CD4-positive, alpha-beta memory T cell (primary cell): ENCODE data around the gene INO80C. TPM values are rescaled to one million over a fixed set of nuclear protein-coding genes. Genes with fewer than 3 reads are reported as not detected.

ENCODE experiments used
- CTCF ChIA-PET: fragments of 350-600 bp; sonication (Branson Sonifier 250); formaldehyde crosslinking; loops from one replicate; lab custom pipeline; 2021; ENCODE audit warnings: inconsistent platforms; ENCODE audit not compliant: partially characterized antibody; lab: Charles Lee
- POLR2A ChIA-PET: fragments of 350-600 bp; sonication (Branson Sonifier 250); formaldehyde crosslinking; loops from one replicate; lab custom pipeline; 2021; ENCODE audit not compliant: partially characterized antibody; lab: Charles Lee
- DNase-seq, 5 donors: peaks; one replicate each; pipeline versions ENCODE4 v3.0.0 to v3.0.0-alpha.2; 2020 to 2022; ENCODE audit warnings: mixed read lengths in 1 of 5
- H3K27ac ChIP-seq: one replicate; pipeline ENCODE4 v1.7.0; 2013; ENCODE audit warnings: low read depth, low read length
- H3K27me3 ChIP-seq: 2 replicates; pipeline ENCODE4 v1.7.0; 2013; ENCODE audit warnings: mild to moderate bottlenecking, low read length, moderate library complexity; ENCODE audit not compliant: insufficient read depth
- H3K36me3 ChIP-seq: 2 replicates; pipeline ENCODE4 v1.7.0; 2013; ENCODE audit warnings: mild to moderate bottlenecking, low read length, moderate library complexity; ENCODE audit not compliant: insufficient read depth
- H3K4me1 ChIP-seq: 2 replicates; pipeline ENCODE4 v1.7.0; 2013; ENCODE audit warnings: mild to moderate bottlenecking, low read length, moderate library complexity; ENCODE audit not compliant: insufficient read depth
- H3K4me3 ChIP-seq, 2 donors: one replicate each; pipeline ENCODE4 v1.7.0; 2013; ENCODE audit warnings: low read length in 2 of 2, mild to moderate bottlenecking in 1 of 2
- H3K9me3 ChIP-seq, 2 donors: one replicate each; pipeline ENCODE4 v1.7.0; 2013; ENCODE audit warnings: low read length in 2 of 2, control low read depth in 1 of 2; ENCODE audit not compliant: control insufficient read depth in 1 of 2
- H3K27ac Mint-ChIP-seq, 7 donors: one replicate each; pipeline ENCODE4 v1.8.0; 2020 to 2021; ENCODE audit warnings: mixed read lengths in 7 of 7, mild to moderate bottlenecking in 6 of 7, inconsistent platforms in 3 of 7, moderate library complexity in 3 of 7
- H3K27me3 Mint-ChIP-seq, 2 donors: one replicate each; pipeline ENCODE4 v1.8.0; 2020 to 2021; ENCODE audit warnings: mixed read lengths in 2 of 2
- H3K36me3 Mint-ChIP-seq, 2 donors: one replicate each; pipeline ENCODE4 v1.8.0; 2020 to 2021; ENCODE audit warnings: mixed read lengths in 2 of 2, inconsistent platforms in 1 of 2, mild to moderate bottlenecking in 1 of 2
- H3K4me1 Mint-ChIP-seq, 4 donors: one replicate each; pipeline ENCODE4 v1.8.0; 2020 to 2021; ENCODE audit warnings: mixed read lengths in 4 of 4, mild to moderate bottlenecking in 1 of 4
- H3K4me3 Mint-ChIP-seq, 8 donors: one replicate each; pipeline ENCODE4 v1.8.0; 2020 to 2021; ENCODE audit warnings: mixed read lengths in 8 of 8, mild to moderate bottlenecking in 7 of 8, moderate library complexity in 6 of 8, inconsistent platforms in 3 of 8
- H3K9me3 Mint-ChIP-seq, 8 donors: one replicate each; pipeline ENCODE4 v1.8.0; 2020 to 2021; ENCODE audit warnings: mixed read lengths in 8 of 8, mild to moderate bottlenecking in 5 of 8, inconsistent platforms in 3 of 8, moderate library complexity in 1 of 8
- intact Hi-C: fragments of 100-400 bp; cut with micrococcal nuclease; formaldehyde crosslinking; loops from one replicate; pipeline ENCODE4 v1.15.1; 2023
- polyA plus RNA-seq, 2 donors: library from polyadenylated mRNA; unstranded; fragments of 300-500 nt; fragmentation: Illumina TruSeq; gene quantifications; one replicate each; pipeline ENCODE4 v1.2.3, GENCODE V29; 2021
- total RNA-seq, 2 experiments: library from RNA; stranded (reverse); gene quantifications; one replicate each; pipeline ENCODE4 v1.2.3, GENCODE V29; 2021

Gene INO80C
- total and polyA plus RNA-seq, 4 experiments from 2014 or later = 18.9 to 30.3 (median 28.1) TPM

GRCh38 chr18:35441857-35442595 is 55.7 kb downstream of the INO80C start:
- Histone ChIP-seq H3K27ac (no peak overlapping the region), H3K4me1 (no peaks in the 10 kb centered on the region), H3K9me3 (no peaks in the 10 kb centered on the region), H3K27me3 (no peaks in the 10 kb centered on the region), H3K4me3 (no peak overlapping the region), H3K36me3 (no peaks in the 10 kb centered on the region)
- Mint-ChIP-seq H3K27ac (no peak overlapping the region), H3K4me1 (no peaks in the 10 kb centered on the region), H3K36me3 (no peaks in the 10 kb centered on the region), H3K4me3 (no peak overlapping the region), H3K27me3 (peaks cover 4 to 6% of the 10 kb centered on the region in 2 donors), H3K9me3 (peaks cover 0 to 4% (median 0%) of the 10 kb centered on the region in 8 donors)
- POLR2A ChIA-PET = no interaction called here
- no peak for DNase-seq
- CTCF ChIA-PET = no interaction called here
- intact Hi-C loops = no loop called here

- H3K27me3 ChIP-seq = no peaks in the 10 kb centered on the region
- no peaks in the 10 kb centered on the region for H3K36me3 ChIP-seq
- ChIA-PET POLR2A (no interaction called here), CTCF (interaction anchor here (1.8 kb wide), 1 partner anchor 29 kb away, joined by 3 read pairs; no protein-coding TSS in a partner anchor)
- Mint-ChIP-seq H3K36me3 (no peaks in the 10 kb centered on the region), H3K27me3 (peaks cover 4 to 11% of the 10 kb centered on the region in 2 donors), H3K9me3 (peaks cover 7 to 26% (median 12%) of the 10 kb centered on the region in 8 donors), H3K4me3 (no peak overlapping the region), H3K4me1 (no peaks in the 10 kb centered on the region), H3K27ac (no peak overlapping the region)
- H3K4me3 ChIP-seq = no peak overlapping the region
- no peaks in the 10 kb centered on the region for H3K9me3 ChIP-seq
- DNase-seq = no peak
- H3K4me1 ChIP-seq = no peaks in the 10 kb centered on the region
- intact Hi-C loops = no loop called here
- H3K27ac ChIP-seq = no peak overlapping the region
Measured at GRCh38 chr18:35438480-35439234, 59.1 kb downstream of the INO80C start.

GRCh38 chr18:35437836-35438235 is 59.9 kb downstream of the INO80C start:
- POLR2A ChIA-PET = no interaction called here

GRCh38 chr18:35436076-35436649 is 61.6 kb downstream of the INO80C start:
- Mint-ChIP-seq H3K27ac (no peak overlapping the region), H3K9me3 (peaks cover 7 to 28% (median 12%) of the 10 kb centered on the region in 8 donors), H3K27me3 (peaks cover 4 to 6% of the 10 kb centered on the region in 2 donors), H3K36me3 (no peaks in the 10 kb centered on the region), H3K4me3 (no peak overlapping the region), H3K4me1 (no peaks in the 10 kb centered on the region)
- Histone ChIP-seq H3K27me3 (no peaks in the 10 kb centered on the region), H3K36me3 (no peaks in the 10 kb centered on the region), H3K27ac (no peak overlapping the region), H3K4me1 (no peaks in the 10 kb centered on the region), H3K9me3 (no peaks in the 10 kb centered on the region), H3K4me3 (no peak overlapping the region)
- intact Hi-C loops = no loop called here
- ChIA-PET CTCF (no interaction called here), POLR2A (no interaction called here)
- no peak for DNase-seq

More at GRCh38 chr18:35437836-35438235, 59.9 kb downstream of the INO80C start:
- H3K27me3 Mint-ChIP-seq = peaks cover 4 to 11% of the 10 kb centered on the region in 2 donors
- Histone ChIP-seq H3K27ac (no peak overlapping the region), H3K9me3 (no peaks in the 10 kb centered on the region), H3K4me1 (no peaks in the 10 kb centered on the region), H3K4me3 (no peak overlapping the region), H3K36me3 (no peaks in the 10 kb centered on the region), H3K27me3 (no peaks in the 10 kb centered on the region)
- CTCF ChIA-PET = interaction anchor here (1.8 kb wide), 1 partner anchor 29 kb away, joined by 3 read pairs; no protein-coding TSS in a partner anchor
- no peak for DNase-seq
- intact Hi-C loops = no loop called here
- H3K27ac Mint-ChIP-seq = no peak overlapping the region
- H3K36me3 Mint-ChIP-seq = no peaks in the 10 kb centered on the region
- H3K4me3 Mint-ChIP-seq = no peak overlapping the region
- no peaks in the 10 kb centered on the region for H3K4me1 Mint-ChIP-seq
- peaks cover 7 to 28% (median 12%) of the 10 kb centered on the region in 8 donors for H3K9me3 Mint-ChIP-seq

- no peaks in the 10 kb centered on the region for H3K36me3 Mint-ChIP-seq
- no peak overlapping the region for H3K27ac Mint-ChIP-seq
- POLR2A ChIA-PET = no interaction called here
Measured at GRCh38 chr18:35435401-35435800, 62.4 kb downstream of the INO80C start.

GRCh38 chr18:35432565-35433001 is 65.2 kb downstream of the INO80C start:
- Histone ChIP-seq H3K27ac (no peak overlapping the region), H3K9me3 (no peaks in the 10 kb centered on the region), H3K4me1 (no peaks in the 10 kb centered on the region), H3K4me3 (no peak overlapping the region), H3K36me3 (no peaks in the 10 kb centered on the region), H3K27me3 (no peaks in the 10 kb centered on the region)
- no peak overlapping the region for H3K27ac Mint-ChIP-seq
- ChIA-PET CTCF (no interaction called here), POLR2A (no interaction called here)
- H3K36me3 Mint-ChIP-seq = no peaks in the 10 kb centered on the region
- no peak for DNase-seq
- peaks cover 0 to 5% of the 10 kb centered on the region in 2 donors for H3K27me3 Mint-ChIP-seq
- H3K4me3 Mint-ChIP-seq = no peak overlapping the region
- H3K9me3 Mint-ChIP-seq = peaks cover 7 to 28% (median 12%) of the 10 kb centered on the region in 8 donors
- no peaks in the 10 kb centered on the region for H3K4me1 Mint-ChIP-seq
- intact Hi-C loops = no loop called here

More at GRCh38 chr18:35435401-35435800, 62.4 kb downstream of the INO80C start:
- Mint-ChIP-seq H3K4me1 (no peaks in the 10 kb centered on the region), H3K4me3 (no peak overlapping the region), H3K27me3 (peaks cover 4 to 6% of the 10 kb centered on the region in 2 donors), H3K9me3 (peaks cover 7 to 28% (median 12%) of the 10 kb centered on the region in 8 donors)
- Histone ChIP-seq H3K4me3 (no peak overlapping the region), H3K9me3 (no peaks in the 10 kb centered on the region), H3K4me1 (no peaks in the 10 kb centered on the region), H3K27me3 (no peaks in the 10 kb centered on the region), H3K36me3 (no peaks in the 10 kb centered on the region), H3K27ac (no peak overlapping the region)
- no peak for DNase-seq
- CTCF ChIA-PET = no interaction called here
- intact Hi-C loops = no loop called here

- POLR2A ChIA-PET = no interaction called here
- H3K27me3 ChIP-seq = no peaks in the 10 kb centered on the region
- CTCF ChIA-PET = no interaction called here
- Mint-ChIP-seq H3K4me1 (no peaks in the 10 kb centered on the region), H3K36me3 (no peaks in the 10 kb centered on the region), H3K9me3 (peaks cover 7 to 17% (median 10%) of the 10 kb centered on the region in 8 donors), H3K4me3 (no peak overlapping the region), H3K27me3 (peaks cover 0 to 7% of the 10 kb centered on the region in 2 donors), H3K27ac (no peak overlapping the region)
- no peaks in the 10 kb centered on the region for H3K36me3 ChIP-seq
- intact Hi-C loops = no loop called here
- H3K9me3 ChIP-seq = no peaks in the 10 kb centered on the region
- H3K27ac ChIP-seq = no peak overlapping the region
- DNase-seq = no peak
- H3K4me3 ChIP-seq = no peak overlapping the region
- no peaks in the 10 kb centered on the region for H3K4me1 ChIP-seq
Measured at GRCh38 chr18:35431374-35431741, 66.4 kb downstream of the INO80C start.
